Endothelial cell of umbilical vein (primary cell): ENCODE data around the gene HOXA2.

Source experiments
- POLR2AphosphoS5 ChIP-seq: IDR thresholded peaks from 2 replicates; pipeline ENCODE4 v1.6.1; 2012; ENCODE audit warnings: low read depth, mild to moderate bottlenecking, control low read depth, low read length, moderate library complexity; ENCODE audit not compliant: insufficient read depth
- TF ChIP-seq, protein P1 (sequence below), 2 donors: IDR thresholded peaks; 1 replicate in 1 of 2; 2 replicates in 1 of 2; pipeline ENCODE4 v1.5.1; 2011; ENCODE audit warnings: low read length in 2 of 2, mild to moderate bottlenecking in 2 of 2, moderate library complexity in 2 of 2, control low read depth in 1 of 2, inconsistent platforms in 1 of 2, low read depth in 1 of 2; ENCODE audit not compliant: insufficient read depth in 1 of 2; ENCODE audit errors: extremely low read depth in 1 of 2

DNA sequence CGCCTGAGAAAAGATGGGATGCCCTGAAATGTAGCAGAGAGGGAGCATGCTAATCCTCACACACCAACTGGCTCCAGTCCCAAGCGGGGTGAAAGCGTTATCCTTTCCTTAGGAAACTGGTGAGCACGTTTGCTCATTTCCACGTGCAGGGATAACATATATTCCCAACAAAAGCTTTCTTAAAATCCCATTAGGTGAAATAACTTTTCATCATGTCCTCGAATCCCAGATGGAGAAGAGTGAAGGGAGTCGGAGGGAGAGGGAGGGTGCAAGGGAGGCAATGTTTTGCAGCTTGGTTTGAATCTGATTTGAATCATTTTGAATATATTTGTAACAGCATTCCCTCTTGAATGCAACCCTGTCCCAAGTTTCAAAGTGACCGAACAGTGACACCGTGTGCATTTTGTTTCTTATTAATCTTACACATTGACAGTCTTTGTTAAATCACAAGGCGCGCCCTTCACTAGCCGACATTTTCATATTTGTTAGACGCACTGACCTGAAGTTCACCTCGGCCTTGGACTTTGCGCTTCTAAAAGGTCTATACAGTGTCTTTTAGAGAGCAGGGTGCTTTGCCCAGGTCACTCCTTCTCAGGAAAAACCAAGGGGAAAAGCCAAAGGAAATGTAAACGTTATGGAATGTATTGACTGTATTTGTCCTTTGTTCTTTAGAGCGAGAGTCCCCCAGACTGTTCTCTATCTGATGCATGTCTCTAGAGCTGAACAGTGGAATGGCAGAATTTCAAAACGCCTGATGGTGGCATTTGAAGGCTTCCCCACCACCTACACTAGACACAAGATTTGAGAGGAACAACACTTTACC is 31.1 kb upstream of the HOXA2 start:
- TF ChIP-seq, protein P1, sequence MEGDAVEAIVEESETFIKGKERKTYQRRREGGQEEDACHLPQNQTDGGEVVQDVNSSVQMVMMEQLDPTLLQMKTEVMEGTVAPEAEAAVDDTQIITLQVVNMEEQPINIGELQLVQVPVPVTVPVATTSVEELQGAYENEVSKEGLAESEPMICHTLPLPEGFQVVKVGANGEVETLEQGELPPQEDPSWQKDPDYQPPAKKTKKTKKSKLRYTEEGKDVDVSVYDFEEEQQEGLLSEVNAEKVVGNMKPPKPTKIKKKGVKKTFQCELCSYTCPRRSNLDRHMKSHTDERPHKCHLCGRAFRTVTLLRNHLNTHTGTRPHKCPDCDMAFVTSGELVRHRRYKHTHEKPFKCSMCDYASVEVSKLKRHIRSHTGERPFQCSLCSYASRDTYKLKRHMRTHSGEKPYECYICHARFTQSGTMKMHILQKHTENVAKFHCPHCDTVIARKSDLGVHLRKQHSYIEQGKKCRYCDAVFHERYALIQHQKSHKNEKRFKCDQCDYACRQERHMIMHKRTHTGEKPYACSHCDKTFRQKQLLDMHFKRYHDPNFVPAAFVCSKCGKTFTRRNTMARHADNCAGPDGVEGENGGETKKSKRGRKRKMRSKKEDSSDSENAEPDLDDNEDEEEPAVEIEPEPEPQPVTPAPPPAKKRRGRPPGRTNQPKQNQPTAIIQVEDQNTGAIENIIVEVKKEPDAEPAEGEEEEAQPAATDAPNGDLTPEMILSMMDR (IDR thresholded peaks at IDR 0.05; ENCODE audit: extremely low read depth in 1 of 2, insufficient read depth in 1 of 2, low read depth in 1 of 2, low read length in 2 of 2): no peak
- no peak for TF ChIP-seq POLR2AphosphoS5
